Breast epithelium (tissue), 4 donors: ENCODE data around the gene ADAM22. TPM values are rescaled to one million over a fixed set of nuclear protein-coding genes. Genes with fewer than 3 reads are reported as not detected.

Experiments used
- DNase-seq, 2 donors: peaks; one replicate each; pipeline ENCODE4 v3.0.0-alpha.2; 2019; ENCODE audit warnings: low spot score in 2 of 2
- H3K27ac ChIP-seq, 2 donors: fragments of 200-600 bp; sonication (generic) in 1 of 2; one replicate each; pipeline ENCODE4 v1.5.1; 2016 to 2019; ENCODE audit warnings: mild to moderate bottlenecking in 1 of 2
- H3K27me3 ChIP-seq, 2 donors: fragments of 200-600 bp; sonication (generic) in 1 of 2; one replicate each; pipeline versions ENCODE4 v1.5.1 to v1.6.0; 2017 to 2019; ENCODE audit warnings: control low read depth in 1 of 2, mild to moderate bottlenecking in 1 of 2
- H3K36me3 ChIP-seq: fragments of 200-600 bp; one replicate; pipeline ENCODE4 v1.5.1; 2019
- H3K4me1 ChIP-seq, 2 donors: fragments of 200-600 bp; sonication (generic); one replicate each; pipeline ENCODE4 v1.5.1; 2016 to 2019; ENCODE audit warnings: control low read depth in 1 of 2
- H3K4me3 ChIP-seq, 3 donors: fragments of 200-600 bp; sonication (generic); 1 replicate in 2 of 3; 2 replicates in 1 of 3; pipeline ENCODE4 v1.5.1; 2016 to 2019; ENCODE audit warnings: mild to moderate bottlenecking in 3 of 3, moderate library complexity in 2 of 3
- H3K9me3 ChIP-seq, 2 donors: fragments of 200-600 bp; sonication (generic) in 1 of 2; one replicate each; pipeline ENCODE4 v1.5.1; 2016 to 2019; ENCODE audit warnings: control low read depth in 1 of 2
- POLR2A ChIP-seq: fragments of 450-650 bp; IDR thresholded peaks from one replicate; pipeline ENCODE4 v1.6.1; 2016; ENCODE audit warnings: antibody characterized with exemption, mild to moderate bottlenecking, moderate library complexity
- POLR2AphosphoS5 ChIP-seq, 3 donors: sonication (generic); formaldehyde crosslinking; IDR thresholded peaks; one replicate each; pipeline ENCODE4 v1.6.1; 2017; ENCODE audit warnings: antibody characterized with exemption in 3 of 3
- intact Hi-C: fragments of 100-400 bp; cut with DNase I; formaldehyde crosslinking; loops from one replicate; pipeline ENCODE4 v1.15.1; 2023; ENCODE audit warnings: low total_unique reads
- total RNA-seq, 3 donors: library from RNA; depleted of rRNA; stranded (reverse); fragments of >200 nt; gene quantifications; one replicate each; pipeline ENCODE4 v1.1.0, GENCODE V29; 2016
- TF ChIP-seq, protein P1 (sequence below), 3 donors: fragments of 450-650 bp; IDR thresholded peaks; one replicate each; pipeline ENCODE4 v1.5.1; 2016 to 2017; ENCODE audit warnings: antibody characterized with exemption in 3 of 3, mild to moderate bottlenecking in 3 of 3, moderate library complexity in 3 of 3

ADAM22 gene
- total RNA-seq, 3 donors from 2014 or later: 2.3 to 7.5 (median 3.4) TPM

DNA sequence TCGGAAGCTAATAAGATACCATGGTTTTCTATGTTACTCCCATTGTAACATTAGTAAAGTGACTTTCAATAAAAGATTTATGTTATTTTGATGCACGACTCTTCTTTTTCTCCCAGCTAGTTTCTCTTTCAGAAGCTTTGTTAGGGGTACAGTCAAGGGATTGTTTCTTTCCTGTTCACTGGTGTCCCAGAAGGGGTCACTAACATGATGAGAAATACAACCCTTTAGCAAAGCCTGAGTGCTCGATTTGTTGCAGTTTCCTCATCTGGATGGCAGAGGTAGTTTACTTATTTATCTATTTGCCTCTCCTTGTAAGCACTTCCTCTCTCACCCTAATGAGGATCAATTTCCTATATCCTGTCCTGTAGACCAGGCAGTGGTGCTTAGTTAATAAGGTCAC lies 268.7 kb downstream of the ADAM22 start:
- no peak for TF ChIP-seq POLR2A
- no peak for TF ChIP-seq POLR2AphosphoS5 (IDR thresholded peaks at IDR 0.05)
- TF ChIP-seq, protein P1, sequence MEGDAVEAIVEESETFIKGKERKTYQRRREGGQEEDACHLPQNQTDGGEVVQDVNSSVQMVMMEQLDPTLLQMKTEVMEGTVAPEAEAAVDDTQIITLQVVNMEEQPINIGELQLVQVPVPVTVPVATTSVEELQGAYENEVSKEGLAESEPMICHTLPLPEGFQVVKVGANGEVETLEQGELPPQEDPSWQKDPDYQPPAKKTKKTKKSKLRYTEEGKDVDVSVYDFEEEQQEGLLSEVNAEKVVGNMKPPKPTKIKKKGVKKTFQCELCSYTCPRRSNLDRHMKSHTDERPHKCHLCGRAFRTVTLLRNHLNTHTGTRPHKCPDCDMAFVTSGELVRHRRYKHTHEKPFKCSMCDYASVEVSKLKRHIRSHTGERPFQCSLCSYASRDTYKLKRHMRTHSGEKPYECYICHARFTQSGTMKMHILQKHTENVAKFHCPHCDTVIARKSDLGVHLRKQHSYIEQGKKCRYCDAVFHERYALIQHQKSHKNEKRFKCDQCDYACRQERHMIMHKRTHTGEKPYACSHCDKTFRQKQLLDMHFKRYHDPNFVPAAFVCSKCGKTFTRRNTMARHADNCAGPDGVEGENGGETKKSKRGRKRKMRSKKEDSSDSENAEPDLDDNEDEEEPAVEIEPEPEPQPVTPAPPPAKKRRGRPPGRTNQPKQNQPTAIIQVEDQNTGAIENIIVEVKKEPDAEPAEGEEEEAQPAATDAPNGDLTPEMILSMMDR (IDR thresholded peaks at IDR 0.05): no peak
- Histone ChIP-seq H3K27me3 (no peaks in the 10 kb centered on the region), H3K27ac (no peak overlapping the region), H3K4me1 (no peaks in the 10 kb centered on the region), H3K4me3 (no peak overlapping the region), H3K36me3 (peaks cover 7% of the 10 kb centered on the region), H3K9me3 (no peaks in the 10 kb centered on the region)
- DNase-seq: no peak
- intact Hi-C loops: no loop called here

- Histone ChIP-seq H3K9me3 (no peaks in the 10 kb centered on the region), H3K27me3 (no peaks in the 10 kb centered on the region), H3K4me3 (no peak overlapping the region), H3K36me3 (peaks cover 7% of the 10 kb centered on the region), H3K4me1 (no peaks in the 10 kb centered on the region), H3K27ac (no peak overlapping the region)
- intact Hi-C loops: no loop called here
- TF ChIP-seq, protein P1 (IDR thresholded peaks at IDR 0.05): no peak
- TF ChIP-seq POLR2A (no peak), POLR2AphosphoS5 (IDR thresholded peaks at IDR 0.05) (no peak)
- no peak for DNase-seq
Observed at GRCh38 chr7:88203401-88203800, 269.4 kb downstream of the ADAM22 start.

DNA sequence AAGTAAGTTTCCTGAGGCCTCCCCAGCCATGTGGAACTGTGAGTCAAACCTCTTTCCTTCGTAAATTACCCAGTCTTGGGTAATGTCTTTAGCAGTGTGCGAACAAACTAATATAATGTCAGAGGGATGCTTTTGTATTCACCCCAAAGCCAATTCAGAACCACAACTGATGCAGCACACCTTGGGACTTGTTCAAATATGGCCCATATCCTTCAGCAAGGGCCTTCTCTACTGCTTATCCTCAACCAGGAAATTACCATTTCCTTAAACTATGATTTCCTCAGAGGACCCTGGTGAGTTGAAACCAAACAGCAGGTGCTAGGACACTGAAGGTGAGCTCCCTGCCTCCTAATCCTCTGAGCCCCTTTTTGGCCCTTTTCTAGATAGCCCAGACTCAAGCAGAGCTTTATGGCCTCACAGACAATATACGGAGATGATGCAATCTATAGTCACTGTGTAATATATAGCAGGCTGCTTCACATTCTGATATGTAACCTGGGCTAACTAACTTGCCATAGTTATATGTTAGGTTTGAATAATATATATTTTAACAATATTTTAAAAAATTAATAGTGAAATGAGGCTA lies 270.6 kb downstream of the ADAM22 start:
- TF ChIP-seq POLR2A (no peak), POLR2AphosphoS5 (IDR thresholded peaks at IDR 0.05) (no peak)
- TF ChIP-seq, protein P1 (IDR thresholded peaks at IDR 0.05): no peak
- Histone ChIP-seq H3K27ac (no peak overlapping the region), H3K9me3 (no peaks in the 10 kb centered on the region), H3K4me3 (no peak overlapping the region), H3K36me3 (peaks cover 7% of the 10 kb centered on the region), H3K27me3 (no peaks in the 10 kb centered on the region), H3K4me1 (no peaks in the 10 kb centered on the region)
- DNase-seq: no peak
- intact Hi-C loops: no loop called here

DNA sequence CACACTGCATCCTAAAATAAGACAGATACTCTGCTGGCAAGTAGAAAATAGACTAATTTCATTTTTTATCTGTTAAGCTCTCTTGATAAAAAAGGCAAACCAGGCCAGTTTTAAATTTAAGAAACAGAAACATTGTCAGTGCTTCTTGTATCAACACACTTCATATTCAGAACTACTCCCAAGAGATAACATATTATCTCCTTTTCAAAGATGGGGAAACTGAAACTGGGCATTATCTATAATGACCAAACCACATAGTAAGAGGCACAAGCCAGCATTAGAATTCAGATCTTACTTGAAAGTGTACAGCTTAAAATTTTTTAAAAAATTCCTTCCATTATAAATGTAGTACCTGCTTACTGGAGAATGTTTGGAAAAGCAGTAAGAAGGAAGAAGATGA lies 271.1 kb downstream of the ADAM22 start:
- Histone ChIP-seq H3K9me3 (no peaks in the 10 kb centered on the region), H3K4me1 (no peaks in the 10 kb centered on the region), H3K27ac (no peak overlapping the region), H3K27me3 (no peaks in the 10 kb centered on the region), H3K4me3 (no peak overlapping the region), H3K36me3 (peaks cover 7% of the 10 kb centered on the region)
- TF ChIP-seq POLR2AphosphoS5 (IDR thresholded peaks at IDR 0.05): no peak
- TF ChIP-seq, protein P1 (IDR thresholded peaks at IDR 0.05): no peak
- no peak for TF ChIP-seq POLR2A
- no peak for DNase-seq
- intact Hi-C loops: no loop called here

DNA sequence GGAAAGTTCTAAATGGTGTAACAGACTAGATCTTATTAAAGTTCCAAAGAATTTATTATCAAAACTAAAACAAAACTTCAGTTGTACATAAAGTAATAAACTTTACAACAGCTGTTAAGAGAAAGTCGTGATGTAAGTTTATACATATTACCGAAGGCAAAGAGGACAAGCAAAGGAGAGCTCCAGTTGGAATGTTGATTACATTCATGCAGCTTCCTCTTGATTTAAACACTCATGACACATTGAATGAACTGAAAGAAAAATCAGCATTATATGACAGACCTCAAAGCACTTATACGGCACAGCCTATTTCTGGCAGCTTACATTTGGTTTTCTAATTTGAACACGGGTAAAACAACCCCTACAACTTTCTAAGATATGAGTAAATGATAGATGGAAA lies 272.2 kb downstream of the ADAM22 start:
- TF ChIP-seq, protein P1 (IDR thresholded peaks at IDR 0.05): no peak
- no peak for TF ChIP-seq POLR2AphosphoS5 (IDR thresholded peaks at IDR 0.05)
- no peak for TF ChIP-seq POLR2A
- intact Hi-C loops: no loop called here
- no peak for DNase-seq
- Histone ChIP-seq H3K27me3 (no peaks in the 10 kb centered on the region), H3K4me3 (no peak overlapping the region), H3K27ac (no peak overlapping the region), H3K36me3 (peaks cover 12% of the 10 kb centered on the region), H3K9me3 (no peaks in the 10 kb centered on the region), H3K4me1 (no peaks in the 10 kb centered on the region)
